Hepatocyte (in vitro differentiated cells): ENCODE data around the gene TSPAN31. TPM values are rescaled to one million over a fixed set of nuclear protein-coding genes. Genes with fewer than 3 reads are reported as not detected.
"Not testable (repeated sequence)": the region's sequence is repeated elsewhere in the genome, so short reads cannot be mapped to it uniquely, and the experiment has no call there.

ENCODE experiments used
- DNase-seq: peaks from one replicate; pipeline ENCODE4 v3.0.0-alpha.2; 2016; ENCODE audit warnings: low spot score
- H2AFZ ChIP-seq: fragments of 200-600 bp; sonication (generic); 2 replicates; pipeline ENCODE4 v1.6.0; 2016; ENCODE audit warnings: antibody characterized with exemption, mild to moderate bottlenecking
- H3K27ac ChIP-seq: fragments of 200-600 bp; sonication (generic); 2 replicates; pipeline ENCODE4 v1.5.1; 2016; ENCODE audit warnings: mild to moderate bottlenecking
- H3K27me3 ChIP-seq: fragments of 200-600 bp; sonication (generic); 2 replicates; pipeline ENCODE4 v1.6.1; 2016
- H3K36me3 ChIP-seq: fragments of 200-600 bp; sonication (generic); replicated peaks from 2 replicates; pipeline ENCODE4 v1.5.1; 2016; ENCODE audit warnings: low read depth; ENCODE audit not compliant: insufficient read depth
- H3K4me1 ChIP-seq: fragments of 200-600 bp; sonication (generic); 2 replicates; pipeline ENCODE4 v1.5.1; 2016; ENCODE audit warnings: mild to moderate bottlenecking, moderate library complexity; ENCODE audit not compliant: insufficient read depth
- H3K4me2 ChIP-seq: fragments of 200-600 bp; sonication (generic); 2 replicates; pipeline ENCODE4 v1.6.0; 2016
- H3K4me3 ChIP-seq: fragments of 200-600 bp; sonication (generic); 2 replicates; pipeline ENCODE4 v1.5.1; 2016; ENCODE audit warnings: mild to moderate bottlenecking
- H3K79me2 ChIP-seq: fragments of 200-600 bp; sonication (generic); 2 replicates; pipeline ENCODE4 v1.6.0; 2017; ENCODE audit warnings: mild to moderate bottlenecking
- H3K9me2 ChIP-seq: fragments of 200-600 bp; sonication (generic); replicated peaks from 2 replicates; pipeline ENCODE4 v1.6.0; 2017; ENCODE audit warnings: mild to moderate bottlenecking; ENCODE audit not compliant: insufficient read depth
- H3K9me3 ChIP-seq: fragments of 200-600 bp; sonication (generic); 2 replicates; pipeline ENCODE4 v1.5.1; 2016; ENCODE audit warnings: low read depth, mild to moderate bottlenecking
- H4K20me1 ChIP-seq: fragments of 200-600 bp; sonication (generic); 2 replicates; pipeline ENCODE4 v1.6.0; 2016; ENCODE audit warnings: mild to moderate bottlenecking; ENCODE audit not compliant: insufficient read depth, poor library complexity, severe bottlenecking
- CTCF ChIP-seq: fragments of 200-600 bp; sonication (generic); IDR thresholded peaks from 2 replicates; pipeline ENCODE4 v1.5.1; 2016; ENCODE audit warnings: antibody characterized with exemption, mild to moderate bottlenecking; ENCODE audit not compliant: poor library complexity
- EZH2 ChIP-seq: fragments of 200-600 bp; sonication (generic); IDR thresholded peaks from 2 replicates; pipeline ENCODE4 v1.6.1; 2016; ENCODE audit warnings: antibody characterized with exemption, mild to moderate bottlenecking, borderline replicate concordance
- EZH2phosphoT487 ChIP-seq: fragments of 200-600 bp; sonication (generic); IDR thresholded peaks from one replicate; pipeline ENCODE4 v1.6.1; 2018; ENCODE audit warnings: antibody characterized with exemption, mild to moderate bottlenecking, low read depth, moderate library complexity; ENCODE audit not compliant: unreplicated experiment, severe bottlenecking
- WGBS: methylation state at CpG from one replicate; pipeline ENCODE4 v1.1.6; 2016; ENCODE audit warnings: low lambda C conversion rate; ENCODE audit errors: missing lambda C conversion rate; 5-methylcytosine and 5-hydroxymethylcytosine counted together
- polyA plus RNA-seq: library from polyadenylated mRNA; unstranded; fragments of >200 nt; fragmentation: Nextera tagmentation; extraction: Ambion mirVana; gene quantifications from 2 replicates; pipeline ENCODE4 v1.2.1, GENCODE V29; 2016
- total RNA-seq: library from RNA; depleted of rRNA; stranded (reverse); fragments of >200 nt; gene quantifications from 2 replicates; pipeline ENCODE4 v1.2.3, GENCODE V29; 2014

TSPAN31 gene
- total and polyA plus RNA-seq, 2 experiments from 2014 or later, result 69.2 to 81.3 TPM

- peak within 1 kb of the TSS; percentile 90 for H3K27ac ChIP-seq
- H3K4me1 ChIP-seq, result peaks cover 9% of the 10 kb centered on the region
- no peaks in the 10 kb centered on the region for H4K20me1 ChIP-seq
- peak; percentile 96 for DNase-seq
- peak within 1 kb of the TSS; percentile 91 for H3K4me2 ChIP-seq
- no peak for TF ChIP-seq EZH2
- TF ChIP-seq CTCF, result no peak
- no peak for TF ChIP-seq EZH2phosphoT487
- H2AFZ ChIP-seq, result peak within 1 kb of the TSS; percentile 90
- H3K36me3 ChIP-seq, result no peaks in the 10 kb centered on the region
- H3K4me3 ChIP-seq, result peak within 1 kb of the TSS; percentile 63
- peaks cover 10% of the 10 kb centered on the region for H3K27me3 ChIP-seq
- WGBS, result under 1% methylated on average over 28 of the region's 28 CpGs
- no peaks in the 10 kb centered on the region for H3K9me2 ChIP-seq
- H3K9me3 ChIP-seq, result no peaks in the 10 kb centered on the region
- H3K79me2 ChIP-seq, result peaks cover 14% of the 10 kb centered on the region
These were observed 27.1 kb downstream of the TSPAN31 start, which contains the start of gene METTL1 for GRCh38 chr12:57771873-57772428. Gene METTL1, minus strand, starts transcription at chr12:57772105. Its CDS starts 22 bp downstream, at chr12:57772083.

GRCh38 chr12:57772429-57773322 lies 27.8 kb downstream of the TSPAN31 start, which contains the start of gene EEF1AKMT3:
Gene EEF1AKMT3, plus strand, starts transcription at chr12:57772614. Its CDS starts 111 bp downstream, at chr12:57772725.
- Histone ChIP-seq H3K4me1 (peaks cover 5% of the 10 kb centered on the region), H3K27me3 (peaks cover 3% of the 10 kb centered on the region), H3K27ac (peak within 1 kb of the TSS; percentile 90), H2AFZ (peak within 1 kb of the TSS; percentile 90), H4K20me1 (no peaks in the 10 kb centered on the region), H3K4me2 (peak within 1 kb of the TSS; percentile 91), H3K9me3 (no peaks in the 10 kb centered on the region), H3K9me2 (no peaks in the 10 kb centered on the region), H3K36me3 (no peaks in the 10 kb centered on the region), H3K4me3 (peak within 1 kb of the TSS; percentile 63), H3K79me2 (peaks cover 14% of the 10 kb centered on the region)
- 6% methylated on average over 49 of the region's 67 CpGs for WGBS
- no peak for TF ChIP-seq CTCF
- no peak for TF ChIP-seq EZH2
- no peak for TF ChIP-seq EZH2phosphoT487
- DNase-seq, result peak; percentile 70

- H3K9me3 ChIP-seq, H4K20me1 ChIP-seq, H2AFZ ChIP-seq, H3K4me2 ChIP-seq, H3K36me3 ChIP-seq, H3K4me1 ChIP-seq, H3K4me3 ChIP-seq, H3K9me2 ChIP-seq, H3K27me3 ChIP-seq, DNase-seq, H3K27ac ChIP-seq: not testable (repeated sequence)
- H3K79me2 ChIP-seq, result peaks cover 14% of the 10 kb centered on the region
- 95% methylated on average over 11 of the region's 11 CpGs for WGBS
These were observed 29.8 kb downstream of the TSPAN31 start for GRCh38 chr12:57774634-57775033.

- H3K79me2 ChIP-seq, result peaks cover 14% of the 10 kb centered on the region
- no peak overlapping the region for H2AFZ ChIP-seq
- H3K4me2 ChIP-seq, result no peak overlapping the region
- no peak for TF ChIP-seq EZH2phosphoT487
- no peak for TF ChIP-seq CTCF
- no peak for TF ChIP-seq EZH2
- no peak overlapping the region for H3K27ac ChIP-seq
- H3K9me2 ChIP-seq, result no peaks in the 10 kb centered on the region
- H3K4me1 ChIP-seq, result peaks cover 5% of the 10 kb centered on the region
- H3K9me3 ChIP-seq, result no peaks in the 10 kb centered on the region
- no peaks in the 10 kb centered on the region for H3K36me3 ChIP-seq
- H4K20me1 ChIP-seq, result no peaks in the 10 kb centered on the region
- no peak overlapping the region for H3K4me3 ChIP-seq
- H3K27me3 ChIP-seq, result no peaks in the 10 kb centered on the region
- DNase-seq, result no peak
- WGBS, result 100% methylated on average over 2 of the region's 3 CpGs
These were observed 30.2 kb downstream of the TSPAN31 start for GRCh38 chr12:57775044-57775443.
